ENCODE data around the gene CROCC2. TPM values are rescaled to one million over a fixed set of nuclear protein-coding genes. Genes with fewer than 3 reads are reported as not detected.

CROCC2 gene
- total and polyA plus RNA-seq, 3 experiments from 2014 or later: not detected

DNA sequence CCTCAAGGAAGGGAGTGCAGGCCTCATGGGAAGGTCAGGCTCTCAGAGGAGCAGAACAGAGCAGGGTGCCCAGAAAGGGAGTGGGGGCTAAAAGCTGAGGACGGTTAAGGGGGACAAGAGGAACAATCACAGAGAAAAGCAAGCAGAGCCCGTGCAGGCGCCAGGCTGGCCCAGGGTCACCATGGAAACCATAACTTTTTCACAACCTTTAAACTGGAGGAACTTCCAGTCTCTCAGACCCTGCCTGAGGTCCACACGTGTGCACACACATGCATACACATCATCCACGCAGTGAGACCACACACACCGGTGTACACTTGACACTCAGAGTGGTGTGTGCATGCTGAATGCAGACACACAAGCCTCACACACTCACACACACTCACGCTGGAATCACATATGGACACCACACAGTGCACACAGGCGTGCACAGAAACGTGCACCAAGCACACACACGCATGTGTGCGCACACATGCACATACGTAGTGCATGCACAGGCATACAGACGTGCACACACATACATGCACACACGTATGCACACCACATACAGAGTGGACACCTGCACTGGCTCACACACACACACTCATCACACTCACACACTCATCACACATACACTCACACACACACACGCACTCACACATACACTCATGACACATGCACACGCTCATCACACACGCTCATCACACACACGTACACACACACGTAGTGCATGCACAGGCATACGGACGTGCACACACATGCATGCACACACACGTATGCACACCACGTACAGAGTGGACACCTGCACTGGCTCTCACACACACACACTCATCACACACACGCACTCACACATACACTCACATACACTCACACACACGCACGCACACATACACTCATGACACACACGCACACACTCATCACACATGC is 55.1 kb downstream of the CROCC2 start:
- POLR2A ChIA-PET: no interaction called here
- peaks cover 0 to 3% of the 10 kb centered on the region in 2 donors for H3K27me3 Mint-ChIP-seq
- no peaks in the 10 kb centered on the region for H3K27me3 ChIP-seq (ENCODE audit: insufficient read depth, low read length, poor library complexity, severe bottlenecking)
- no peaks in the 10 kb centered on the region for H3K36me3 ChIP-seq (ENCODE audit: insufficient read depth, low read length)
- H3K27ac Mint-ChIP-seq: no peak overlapping the region
- DNase-seq: no peak
- H3K4me3 ChIP-seq (ENCODE audit: low read length): no peak overlapping the region
- no peaks in the 10 kb centered on the region for H3K9me3 ChIP-seq (ENCODE audit: low read length)
- H3K4me1 ChIP-seq (ENCODE audit: insufficient read depth, low read length): no peaks in the 10 kb centered on the region
- no peaks in the 10 kb centered on the region for H3K36me3 Mint-ChIP-seq
- CTCF ChIA-PET: no interaction called here
- H3K9me3 Mint-ChIP-seq: no peaks in the 10 kb centered on the region
- H3K4me3 Mint-ChIP-seq: no peak overlapping the region
- H3K4me1 Mint-ChIP-seq: no peaks in the 10 kb centered on the region
- H3K27ac ChIP-seq (ENCODE audit: low read depth, low read length): no peak overlapping the region

DNA sequence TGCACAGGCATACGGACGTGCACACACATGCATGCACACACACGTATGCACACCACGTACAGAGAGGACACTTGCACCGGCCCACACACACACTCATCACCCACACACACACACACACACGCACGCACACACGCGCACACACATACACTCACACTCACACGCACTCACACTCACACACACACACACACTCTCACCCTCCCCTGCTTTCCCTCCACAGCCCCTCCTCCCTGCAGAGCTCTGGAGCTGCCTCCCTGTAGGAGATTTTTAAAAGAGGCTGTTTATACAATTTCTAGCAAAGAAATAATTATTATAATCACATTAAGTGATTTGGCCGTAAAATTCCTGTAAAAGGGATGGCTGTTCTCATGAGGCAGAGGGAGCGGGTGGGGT is 55.8 kb downstream of the CROCC2 start:
- Mint-ChIP-seq H3K27ac (no peak overlapping the region), H3K4me3 (no peak overlapping the region), H3K27me3 (peaks cover 0 to 3% of the 10 kb centered on the region in 2 donors), H3K36me3 (no peaks in the 10 kb centered on the region), H3K4me1 (no peaks in the 10 kb centered on the region), H3K9me3 (no peaks in the 10 kb centered on the region)
- POLR2A ChIA-PET: no interaction called here
- no peaks in the 10 kb centered on the region for H3K36me3 ChIP-seq (ENCODE audit: insufficient read depth, low read length)
- H3K4me3 ChIP-seq (ENCODE audit: low read length): no peak overlapping the region
- no peak overlapping the region for H3K27ac ChIP-seq (ENCODE audit: low read depth, low read length)
- no peaks in the 10 kb centered on the region for H3K27me3 ChIP-seq (ENCODE audit: insufficient read depth, low read length, poor library complexity, severe bottlenecking)
- DNase-seq: no peak
- CTCF ChIA-PET: no interaction called here
- H3K9me3 ChIP-seq (ENCODE audit: low read length): no peaks in the 10 kb centered on the region
- no peaks in the 10 kb centered on the region for H3K4me1 ChIP-seq (ENCODE audit: insufficient read depth, low read length)

DNA sequence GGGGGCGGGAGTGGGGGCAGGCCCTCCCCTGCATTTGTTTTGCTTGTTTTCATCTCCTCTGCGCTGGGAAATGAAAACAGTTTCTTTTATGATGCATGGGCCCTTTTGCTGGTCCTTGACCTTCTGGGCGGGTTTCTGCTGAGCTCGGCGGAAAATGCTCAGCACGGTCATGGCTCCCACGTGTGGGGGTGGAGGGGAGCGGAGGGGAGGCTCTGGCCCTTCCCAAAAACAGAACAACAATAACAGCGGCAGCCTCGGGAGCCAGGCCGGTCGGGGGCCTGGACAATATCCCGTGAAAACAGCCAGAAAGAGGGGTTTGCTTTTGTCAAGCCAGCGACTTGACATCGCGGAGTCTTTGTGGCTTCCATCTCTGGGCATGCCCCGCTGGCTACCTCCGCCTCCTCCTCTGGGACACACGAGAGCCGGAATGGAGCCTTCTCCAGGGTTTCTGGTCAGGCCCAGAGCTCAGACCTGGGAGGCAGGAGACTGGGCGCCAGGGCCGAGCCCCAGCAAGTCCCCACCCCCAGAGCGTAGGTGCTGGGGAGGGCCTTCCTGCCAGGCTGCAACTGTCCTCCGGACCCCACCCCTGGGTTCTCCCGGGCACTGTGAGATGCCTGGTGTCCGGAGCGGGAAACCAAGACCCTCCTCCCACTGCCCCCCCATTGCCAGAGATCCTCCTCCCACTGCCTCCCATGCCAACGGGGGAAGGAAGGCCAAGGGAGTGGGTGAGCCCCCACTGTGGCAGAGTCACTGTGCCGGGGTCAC is 56.3 kb downstream of the CROCC2 start:
- peaks cover 0 to 3% of the 10 kb centered on the region in 2 donors for H3K27me3 Mint-ChIP-seq

DNA sequence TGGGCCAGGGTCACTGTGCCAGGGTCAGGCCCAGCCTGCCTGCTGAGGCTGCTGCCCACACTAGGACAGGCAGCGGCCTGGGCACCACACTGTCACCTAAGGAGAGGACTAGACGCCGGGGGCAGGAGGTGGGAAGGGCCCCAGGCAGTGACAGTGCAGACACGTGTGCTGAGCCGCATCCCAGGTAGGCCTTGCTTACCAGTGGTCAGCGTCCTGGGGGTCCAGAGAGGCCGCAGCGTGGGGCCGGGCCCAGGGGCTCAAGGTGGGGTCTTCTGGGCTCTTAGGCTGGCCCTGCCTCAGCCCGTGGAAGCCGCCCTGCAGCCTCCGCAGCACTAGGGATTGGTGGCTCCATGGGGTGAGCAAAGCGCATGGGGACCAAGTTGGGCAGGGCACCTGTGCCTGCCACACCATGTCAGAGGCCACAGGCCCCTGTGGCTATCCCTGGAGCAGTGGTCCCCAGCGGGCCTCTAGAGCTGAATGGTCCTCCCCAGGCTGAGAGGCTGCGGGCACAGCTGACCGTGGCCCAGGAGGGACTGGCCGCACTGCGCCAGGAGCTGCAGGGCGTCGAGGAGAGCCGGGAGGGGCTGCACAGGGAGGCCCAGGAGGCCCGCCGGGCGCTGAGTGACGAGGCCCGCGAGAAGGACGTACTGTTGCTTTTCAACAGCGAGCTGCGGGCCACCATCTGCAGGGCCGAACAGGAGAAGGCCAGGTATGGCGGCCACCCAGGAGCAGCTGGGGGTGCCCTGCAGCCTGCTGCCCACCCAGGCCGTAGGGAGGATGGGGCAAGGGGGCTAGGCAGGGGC is 57.1 kb downstream of the CROCC2 start:
- H3K27ac ChIP-seq (ENCODE audit: low read depth, low read length): no peak overlapping the region
- ChIA-PET CTCF (no interaction called here), POLR2A (no interaction called here)
- DNase-seq: peak in 1 of 5 donors; percentile 29
- H3K27me3 Mint-ChIP-seq: peaks cover 0 to under 1% of the 10 kb centered on the region in 2 donors
- H3K4me1 ChIP-seq (ENCODE audit: insufficient read depth, low read length): no peaks in the 10 kb centered on the region
- H3K4me1 Mint-ChIP-seq: no peaks in the 10 kb centered on the region
- no peak overlapping the region for H3K4me3 ChIP-seq (ENCODE audit: low read length)
- H3K36me3 ChIP-seq (ENCODE audit: insufficient read depth, low read length): no peaks in the 10 kb centered on the region
- H3K9me3 ChIP-seq (ENCODE audit: low read length): no peaks in the 10 kb centered on the region
- no peaks in the 10 kb centered on the region for H3K27me3 ChIP-seq (ENCODE audit: insufficient read depth, low read length, poor library complexity, severe bottlenecking)
- H3K4me3 Mint-ChIP-seq: no peak overlapping the region
- H3K9me3 Mint-ChIP-seq: no peaks in the 10 kb centered on the region
- H3K36me3 Mint-ChIP-seq: no peaks in the 10 kb centered on the region
- H3K27ac Mint-ChIP-seq: no peak overlapping the region

More for the DNA sequence above, 56.3 kb downstream of the CROCC2 start:
- POLR2A ChIA-PET: no interaction called here
- DNase-seq: peak in 1 of 5 donors; percentile 38
- H3K4me3 ChIP-seq (ENCODE audit: low read length): no peak overlapping the region
- no peaks in the 10 kb centered on the region for H3K36me3 Mint-ChIP-seq
- no peak overlapping the region for H3K27ac ChIP-seq (ENCODE audit: low read depth, low read length)
- H3K9me3 ChIP-seq (ENCODE audit: low read length): no peaks in the 10 kb centered on the region
- H3K27me3 ChIP-seq (ENCODE audit: insufficient read depth, low read length, poor library complexity, severe bottlenecking): no peaks in the 10 kb centered on the region
- no peaks in the 10 kb centered on the region for H3K4me1 Mint-ChIP-seq
- H3K4me3 Mint-ChIP-seq: no peak overlapping the region
- H3K4me1 ChIP-seq (ENCODE audit: insufficient read depth, low read length): no peaks in the 10 kb centered on the region
- H3K27ac Mint-ChIP-seq: no peak overlapping the region
- H3K9me3 Mint-ChIP-seq: no peaks in the 10 kb centered on the region
- CTCF ChIA-PET: no interaction called here
- H3K36me3 ChIP-seq (ENCODE audit: insufficient read depth, low read length): no peaks in the 10 kb centered on the region

DNA sequence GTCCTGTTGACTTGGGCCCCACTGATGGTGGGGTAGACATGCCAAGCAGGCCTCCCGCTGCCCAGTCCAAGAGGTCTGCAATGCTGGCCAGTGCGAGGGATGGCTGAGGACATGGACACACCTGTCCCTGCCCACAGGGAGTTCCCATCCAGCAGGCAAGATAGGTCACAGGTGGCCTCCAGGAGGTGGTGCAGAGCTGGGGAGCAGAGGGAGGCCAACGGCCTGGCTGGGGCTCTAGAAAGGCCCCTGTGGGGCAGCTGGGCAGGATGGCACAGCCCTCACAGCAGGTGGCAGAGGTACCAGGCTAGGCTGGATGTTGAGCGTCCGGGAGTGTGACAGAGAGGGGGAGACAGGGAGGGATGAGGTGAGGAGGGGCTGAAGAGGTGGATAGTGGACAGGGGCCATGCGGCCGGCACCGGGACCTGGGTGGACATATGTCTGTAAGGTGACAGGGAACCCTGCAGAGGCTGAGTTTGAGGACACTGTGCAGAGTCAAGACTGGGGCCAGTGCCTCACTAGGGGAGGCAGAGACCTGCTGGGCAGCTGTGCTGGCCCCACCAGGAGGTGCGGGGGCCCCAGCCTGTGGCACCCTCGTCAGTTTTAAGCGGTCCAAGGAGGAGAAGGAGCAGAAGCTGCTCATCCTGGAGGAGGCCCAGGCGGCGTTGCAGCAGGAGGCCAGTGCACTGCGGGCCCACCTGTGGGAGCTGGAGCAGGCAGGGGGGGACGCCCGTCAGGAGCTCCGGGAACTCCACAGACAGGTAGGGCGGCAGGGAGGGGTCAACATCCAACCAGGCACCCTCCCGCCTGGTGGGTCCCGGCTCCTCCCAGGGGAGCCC is 58.0 kb downstream of the CROCC2 start:
- no peaks in the 10 kb centered on the region for H3K27me3 Mint-ChIP-seq
- H3K9me3 Mint-ChIP-seq: no peaks in the 10 kb centered on the region
- POLR2A ChIA-PET: no interaction called here
- H3K36me3 Mint-ChIP-seq: no peaks in the 10 kb centered on the region
- H3K4me3 Mint-ChIP-seq: no peak overlapping the region
- Histone ChIP-seq H3K9me3 (ENCODE audit: low read length) (no peaks in the 10 kb centered on the region), H3K4me3 (ENCODE audit: low read length) (no peak overlapping the region), H3K27me3 (ENCODE audit: insufficient read depth, low read length, poor library complexity, severe bottlenecking) (no peaks in the 10 kb centered on the region), H3K4me1 (ENCODE audit: insufficient read depth, low read length) (no peaks in the 10 kb centered on the region), H3K36me3 (ENCODE audit: insufficient read depth, low read length) (no peaks in the 10 kb centered on the region), H3K27ac (ENCODE audit: low read depth, low read length) (no peak overlapping the region)
- CTCF ChIA-PET: no interaction called here
- peak in 1 of 5 donors; percentile 33 for DNase-seq
- H3K4me1 Mint-ChIP-seq: no peaks in the 10 kb centered on the region
- H3K27ac Mint-ChIP-seq: peak overlapping the region in 1 of 8 donors; percentile 43

- Histone ChIP-seq H3K27ac (ENCODE audit: low read depth, low read length) (no peak overlapping the region), H3K4me3 (ENCODE audit: low read length) (no peak overlapping the region), H3K4me1 (ENCODE audit: insufficient read depth, low read length) (no peaks in the 10 kb centered on the region), H3K36me3 (ENCODE audit: insufficient read depth, low read length) (no peaks in the 10 kb centered on the region), H3K27me3 (ENCODE audit: insufficient read depth, low read length, poor library complexity, severe bottlenecking) (no peaks in the 10 kb centered on the region), H3K9me3 (ENCODE audit: low read length) (no peaks in the 10 kb centered on the region)
- ChIA-PET POLR2A (no interaction called here), CTCF (no interaction called here)
- Mint-ChIP-seq H3K27me3 (no peaks in the 10 kb centered on the region), H3K4me1 (no peaks in the 10 kb centered on the region), H3K9me3 (no peaks in the 10 kb centered on the region), H3K36me3 (no peaks in the 10 kb centered on the region), H3K27ac (no peak overlapping the region), H3K4me3 (no peak overlapping the region)
- peak in 1 of 5 donors; percentile 31 for DNase-seq
Observed at GRCh38 chr2:240964704-240965295, 58.7 kb downstream of the CROCC2 start.

DNA sequence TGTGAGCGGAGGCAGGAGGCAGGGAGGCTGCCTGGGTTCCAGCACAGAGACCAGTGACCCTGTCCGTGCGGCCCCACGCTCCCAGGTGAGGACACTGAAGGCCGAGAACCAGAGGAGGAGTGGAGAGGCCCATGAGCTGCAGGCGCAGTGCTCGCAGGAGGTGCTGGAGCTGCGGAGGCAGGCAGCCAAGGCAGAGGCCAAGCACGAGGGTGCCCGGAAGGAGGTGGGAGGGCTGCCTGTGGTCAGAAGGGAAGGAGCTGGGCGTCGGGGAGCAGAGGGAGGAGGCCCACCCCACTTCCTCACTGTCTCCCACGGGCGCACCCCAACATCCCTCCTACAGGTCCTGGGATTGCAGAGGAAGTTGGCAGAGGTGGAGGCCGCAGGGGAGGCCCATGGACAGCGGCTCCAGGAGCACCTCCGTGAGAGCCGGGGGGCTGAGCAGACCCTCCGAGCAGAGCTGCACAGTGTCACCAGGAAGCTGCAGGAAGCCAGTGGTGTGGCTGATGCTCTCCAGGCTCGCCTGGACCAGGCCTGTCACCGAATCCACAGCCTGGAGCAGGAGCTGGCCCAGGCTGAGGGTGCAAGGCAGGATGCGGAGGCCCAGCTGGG is 59.3 kb downstream of the CROCC2 start:
- no peak overlapping the region for H3K4me3 ChIP-seq (ENCODE audit: low read length)
- no peaks in the 10 kb centered on the region for H3K36me3 Mint-ChIP-seq
- peak in 1 of 5 donors; percentile 19 for DNase-seq
- H3K4me1 Mint-ChIP-seq: no peaks in the 10 kb centered on the region
- no peak overlapping the region for H3K4me3 Mint-ChIP-seq
- H3K27me3 ChIP-seq (ENCODE audit: insufficient read depth, low read length, poor library complexity, severe bottlenecking): no peaks in the 10 kb centered on the region
- H3K27ac Mint-ChIP-seq: no peak overlapping the region
- no peaks in the 10 kb centered on the region for H3K4me1 ChIP-seq (ENCODE audit: insufficient read depth, low read length)
- POLR2A ChIA-PET: no interaction called here
- no peaks in the 10 kb centered on the region for H3K9me3 ChIP-seq (ENCODE audit: low read length)
- H3K9me3 Mint-ChIP-seq: no peaks in the 10 kb centered on the region
- no peak overlapping the region for H3K27ac ChIP-seq (ENCODE audit: low read depth, low read length)
- CTCF ChIA-PET: no interaction called here
- no peaks in the 10 kb centered on the region for H3K27me3 Mint-ChIP-seq
- H3K36me3 ChIP-seq (ENCODE audit: insufficient read depth, low read length): no peaks in the 10 kb centered on the region

All from CD8-positive, alpha-beta memory T cell (primary cell).